Natural killer cell (primary cell): ENCODE results near the gene AXL. TPM values are rescaled to one million over a fixed set of nuclear protein-coding genes. Genes with fewer than 3 reads are reported as not detected.
"Not testable (repeated sequence)": the region's sequence is repeated elsewhere in the genome, so short reads cannot be mapped to it uniquely, and the experiment has no call there.

Experiments
- ATAC-seq, 3 donors: fragments of 150-1000 bp in 2 of 3; fragments of 200-7000 bp in 1 of 3; cut with Tn5 transposase; 1 replicate in 1 of 3; 2 replicates in 2 of 3; pipeline ENCODE4 v1.10.0; 2021; ENCODE audit warnings: mild to moderate bottlenecking in 2 of 3, moderate library complexity in 2 of 3
- DNase-seq, 2 donors: peaks; one replicate each; pipeline versions ENCODE4 v3.0.0 to v3.0.0-alpha.2; 2013 to 2021; ENCODE audit warnings: mixed read lengths in 1 of 2
- H3K27ac ChIP-seq: one replicate; pipeline ENCODE4 v1.5.1; 2013; ENCODE audit warnings: mild to moderate bottlenecking, low read length
- H3K27me3 ChIP-seq: one replicate; pipeline ENCODE4 v1.6.1; 2013; ENCODE audit warnings: low read length; ENCODE audit not compliant: control insufficient read depth, insufficient read depth
- H3K36me3 ChIP-seq: one replicate; pipeline ENCODE4 v1.6.1; 2013; ENCODE audit warnings: low read length; ENCODE audit not compliant: control insufficient read depth, insufficient read depth
- H3K4me1 ChIP-seq: one replicate; pipeline ENCODE4 v1.6.1; 2013; ENCODE audit warnings: low read length; ENCODE audit not compliant: control insufficient read depth, insufficient read depth
- H3K4me3 ChIP-seq: one replicate; pipeline ENCODE4 v1.5.1; 2013; ENCODE audit warnings: low read length
- H3K9me3 ChIP-seq: one replicate; pipeline ENCODE4 v1.6.1; 2013; ENCODE audit warnings: low read length; ENCODE audit not compliant: control insufficient read depth, insufficient read depth
- H3K27ac Mint-ChIP-seq, 2 donors: one replicate each; pipeline ENCODE4 v1.8.0; 2022; ENCODE audit warnings: mild to moderate bottlenecking in 2 of 2, mixed read lengths in 2 of 2, moderate library complexity in 1 of 2
- H3K27me3 Mint-ChIP-seq, 2 donors: one replicate each; pipeline ENCODE4 v1.8.0; 2022; ENCODE audit warnings: low read depth in 2 of 2, mixed read lengths in 2 of 2
- H3K36me3 Mint-ChIP-seq: one replicate; pipeline ENCODE4 v1.8.0; 2022; ENCODE audit warnings: mixed read lengths
- H3K4me1 Mint-ChIP-seq, 2 donors: one replicate each; pipeline ENCODE4 v1.8.0; 2022; ENCODE audit warnings: mixed read lengths in 2 of 2
- H3K4me3 Mint-ChIP-seq: one replicate; pipeline ENCODE4 v1.8.0; 2022; ENCODE audit warnings: mild to moderate bottlenecking, moderate library complexity, mixed read lengths
- H3K9me3 Mint-ChIP-seq, 2 donors: one replicate each; pipeline ENCODE4 v1.8.0; 2022; ENCODE audit warnings: mixed read lengths in 2 of 2
- WGBS: methylation state at CpG from one replicate; pipeline ENCODE4 v1.1.7; 2013; ENCODE audit warnings: missing lambda C conversion rate; ENCODE audit not compliant: insufficient coverage; 5-methylcytosine and 5-hydroxymethylcytosine counted together
- intact Hi-C: fragments of 100-400 bp; cut with micrococcal nuclease; formaldehyde crosslinking; loops from one replicate; pipeline ENCODE4 v1.14.2; 2022
- total RNA-seq, 4 donors: library from RNA; stranded (reverse); fragments of 120-200 nt in 1 of 4; gene quantifications; one replicate each; pipeline versions ENCODE4 v1.2.3 to v1.2.4, GENCODE V29; 2013 to 2022
- TF ChIP-seq, protein P1 (sequence below): fragments of 200-600 bp; IDR thresholded peaks from one replicate; pipeline ENCODE4 v1.8.0; 2022; ENCODE audit warnings: antibody characterized with exemption

Gene AXL
- total RNA-seq, 3 donors from 2014 or later (not counting 1 experiment from before 2014, with no cell fraction given) = 0.16 to 0.70 TPM; not detected in 1

DNA sequence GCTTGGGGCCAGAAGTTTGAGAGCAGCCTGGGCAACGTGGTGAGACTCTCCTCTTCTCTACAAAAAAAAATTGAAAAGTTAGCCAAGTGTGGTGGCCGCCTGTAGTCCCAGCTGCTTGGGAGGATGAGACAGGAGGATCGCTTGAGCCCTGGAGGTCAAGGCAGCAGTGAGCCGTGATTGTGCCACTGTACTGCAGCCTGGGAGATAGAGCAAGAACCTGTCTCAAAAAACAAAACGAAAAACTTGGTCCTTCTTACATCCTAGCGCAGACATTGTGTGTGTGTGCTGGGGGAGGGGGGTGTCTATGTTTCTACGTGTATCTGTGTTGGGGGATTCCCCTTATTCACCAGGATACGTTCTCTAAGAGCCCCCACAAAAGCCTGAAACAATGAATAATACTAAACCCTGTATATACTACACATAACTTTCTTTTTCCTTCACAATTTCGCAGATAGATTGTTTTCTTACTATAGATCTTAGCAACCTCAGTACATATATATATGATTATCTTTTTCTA, 7.9 kb downstream of the AXL start:
- peak overlapping the region; percentile 40 for H3K4me3 Mint-ChIP-seq
- no peak overlapping the region for H3K27ac Mint-ChIP-seq
- H3K27ac ChIP-seq = no peak overlapping the region
- no peaks in the 10 kb centered on the region for H3K9me3 Mint-ChIP-seq
- intact Hi-C loops = no loop called here
- no peaks in the 10 kb centered on the region for H3K9me3 ChIP-seq
- WGBS = 58% methylated on average over 5 of the region's 9 CpGs
- peaks cover 11% of the 10 kb centered on the region for H3K27me3 ChIP-seq
- H3K4me3 ChIP-seq = no peak overlapping the region
- H3K36me3 Mint-ChIP-seq = no peaks in the 10 kb centered on the region
- H3K27me3 Mint-ChIP-seq = peaks cover 6 to 24% of the 10 kb centered on the region in 2 donors
- TF ChIP-seq, protein P1, sequence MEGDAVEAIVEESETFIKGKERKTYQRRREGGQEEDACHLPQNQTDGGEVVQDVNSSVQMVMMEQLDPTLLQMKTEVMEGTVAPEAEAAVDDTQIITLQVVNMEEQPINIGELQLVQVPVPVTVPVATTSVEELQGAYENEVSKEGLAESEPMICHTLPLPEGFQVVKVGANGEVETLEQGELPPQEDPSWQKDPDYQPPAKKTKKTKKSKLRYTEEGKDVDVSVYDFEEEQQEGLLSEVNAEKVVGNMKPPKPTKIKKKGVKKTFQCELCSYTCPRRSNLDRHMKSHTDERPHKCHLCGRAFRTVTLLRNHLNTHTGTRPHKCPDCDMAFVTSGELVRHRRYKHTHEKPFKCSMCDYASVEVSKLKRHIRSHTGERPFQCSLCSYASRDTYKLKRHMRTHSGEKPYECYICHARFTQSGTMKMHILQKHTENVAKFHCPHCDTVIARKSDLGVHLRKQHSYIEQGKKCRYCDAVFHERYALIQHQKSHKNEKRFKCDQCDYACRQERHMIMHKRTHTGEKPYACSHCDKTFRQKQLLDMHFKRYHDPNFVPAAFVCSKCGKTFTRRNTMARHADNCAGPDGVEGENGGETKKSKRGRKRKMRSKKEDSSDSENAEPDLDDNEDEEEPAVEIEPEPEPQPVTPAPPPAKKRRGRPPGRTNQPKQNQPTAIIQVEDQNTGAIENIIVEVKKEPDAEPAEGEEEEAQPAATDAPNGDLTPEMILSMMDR = no peak
- peaks cover 5 to 6% of the 10 kb centered on the region in 2 donors for H3K4me1 Mint-ChIP-seq
- H3K36me3 ChIP-seq = no peaks in the 10 kb centered on the region
- no peak for ATAC-seq
- peaks cover 12% of the 10 kb centered on the region for H3K4me1 ChIP-seq
- peak in 1 of 2 donors; percentile 40 for DNase-seq

DNA sequence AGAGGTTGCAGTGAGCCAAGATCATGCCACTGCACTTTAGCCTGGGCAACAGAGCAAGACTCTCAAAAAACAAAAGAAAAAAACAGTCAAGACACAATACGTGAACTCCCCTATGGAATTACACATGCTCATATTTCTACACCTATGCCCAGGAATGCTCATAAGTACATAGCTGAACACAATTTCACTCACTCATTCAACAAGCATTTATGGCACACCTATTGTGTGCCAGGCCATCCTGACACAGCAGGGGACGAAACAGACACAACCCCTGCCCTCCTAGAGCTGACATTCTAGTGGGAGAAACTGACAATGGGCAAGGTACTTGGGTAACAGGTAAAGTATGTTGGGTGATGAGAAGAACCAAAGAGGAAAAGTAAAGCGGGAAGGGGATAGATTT, 9.5 kb downstream of the AXL start:
- DNase-seq (no peak), ATAC-seq (no peak)
- intact Hi-C loops = no loop called here
- TF ChIP-seq, protein P1 = no peak
- peaks cover 6 to 15% of the 10 kb centered on the region in 2 donors for H3K27me3 Mint-ChIP-seq
- H3K36me3 ChIP-seq = no peaks in the 10 kb centered on the region
- 95% methylated on average over 2 of the region's 3 CpGs for WGBS
- H3K4me1 Mint-ChIP-seq = peaks cover 5 to 6% of the 10 kb centered on the region in 2 donors
- peaks cover 12% of the 10 kb centered on the region for H3K4me1 ChIP-seq
- H3K4me3 Mint-ChIP-seq = no peak overlapping the region
- H3K27ac Mint-ChIP-seq = no peak overlapping the region
- no peak overlapping the region for H3K4me3 ChIP-seq
- H3K27me3 ChIP-seq = peaks cover 11% of the 10 kb centered on the region
- H3K27ac ChIP-seq = no peak overlapping the region
- H3K9me3 Mint-ChIP-seq = no peaks in the 10 kb centered on the region
- no peaks in the 10 kb centered on the region for H3K9me3 ChIP-seq
- no peaks in the 10 kb centered on the region for H3K36me3 Mint-ChIP-seq

DNA sequence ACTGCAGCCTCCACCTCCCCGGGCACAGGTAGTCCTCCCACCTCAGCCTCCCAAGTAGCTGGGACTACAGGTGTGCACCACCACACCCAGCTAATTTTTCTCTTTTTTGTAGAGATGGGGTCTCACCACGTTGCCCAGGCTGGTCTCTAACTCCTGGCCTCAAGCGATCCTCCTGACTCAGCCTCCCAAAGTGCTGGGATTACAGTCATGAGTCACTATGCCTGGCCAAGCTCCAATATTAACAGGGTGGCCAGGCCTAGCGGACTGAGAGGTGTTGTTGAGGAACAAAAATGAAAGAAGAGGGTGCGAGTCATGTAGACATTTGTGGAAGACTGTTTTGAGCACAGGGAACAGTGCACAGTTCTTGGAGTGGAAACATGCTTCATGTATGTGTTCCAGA, 10.3 kb downstream of the AXL start:
- H3K9me3 Mint-ChIP-seq, H3K4me3 Mint-ChIP-seq, H3K27ac Mint-ChIP-seq, ATAC-seq, H3K27ac ChIP-seq, intact Hi-C loops, H3K4me1 Mint-ChIP-seq, DNase-seq, H3K4me3 ChIP-seq, H3K9me3 ChIP-seq, H3K36me3 ChIP-seq, H3K27me3 Mint-ChIP-seq, H3K36me3 Mint-ChIP-seq: not testable (repeated sequence)
- H3K4me1 ChIP-seq = peaks cover 12% of the 10 kb centered on the region
- H3K27me3 ChIP-seq = peaks cover 11% of the 10 kb centered on the region
- 94% methylated on average over 5 of the region's 5 CpGs for WGBS

DNA sequence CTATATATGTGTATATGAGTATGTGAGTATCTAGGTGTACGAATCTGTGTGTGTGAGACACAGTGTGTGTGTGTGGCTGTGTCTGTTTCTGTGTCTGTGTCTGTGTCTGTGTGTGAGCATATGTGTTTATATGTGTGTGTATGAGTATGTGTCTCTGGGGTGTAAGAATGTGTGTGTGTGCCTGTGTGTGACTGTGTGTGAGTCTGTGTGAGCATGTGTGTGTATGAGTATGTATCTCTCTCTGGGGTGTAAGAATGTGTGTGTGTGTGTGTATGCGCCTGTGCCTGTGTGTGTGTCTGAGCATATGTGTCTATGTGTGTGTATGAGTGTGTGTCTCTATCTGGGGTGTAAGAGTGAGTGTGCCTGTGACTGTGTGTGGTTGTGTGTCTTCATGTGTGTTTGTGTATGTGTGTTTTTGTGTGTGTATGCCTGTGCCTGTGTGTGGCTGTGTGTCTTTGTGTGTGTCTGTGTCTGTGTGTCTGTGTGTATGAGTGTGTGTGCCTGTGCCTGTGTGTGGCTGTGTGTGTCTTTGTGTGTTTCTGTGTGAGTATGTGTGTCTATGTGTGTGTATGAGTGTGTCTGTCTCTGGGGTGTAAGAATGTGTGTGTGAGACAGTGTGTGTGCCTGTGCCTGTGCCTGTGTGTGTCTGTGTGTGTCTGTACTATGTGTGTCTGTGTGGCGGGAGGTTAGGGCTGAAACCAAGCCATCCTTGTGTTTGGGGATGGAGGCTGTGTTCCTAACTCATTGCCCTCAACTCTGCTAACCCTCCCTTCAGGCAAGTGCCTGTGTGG, 11.2 kb downstream of the AXL start:
- Histone ChIP-seq H3K4me3 (no peak overlapping the region), H3K27ac (no peak overlapping the region), H3K9me3 (no peaks in the 10 kb centered on the region), H3K27me3 (peaks cover 11% of the 10 kb centered on the region), H3K36me3 (no peaks in the 10 kb centered on the region), H3K4me1 (peaks cover 12% of the 10 kb centered on the region)
- intact Hi-C loops = no loop called here
- Mint-ChIP-seq H3K4me1 (peaks cover 5 to 6% of the 10 kb centered on the region in 2 donors), H3K27ac (no peak overlapping the region), H3K36me3 (no peaks in the 10 kb centered on the region), H3K4me3 (no peak overlapping the region), H3K9me3 (no peaks in the 10 kb centered on the region), H3K27me3 (peaks cover 5 to 7% of the 10 kb centered on the region in 2 donors)
- WGBS = 88% methylated on average over 3 of the region's 3 CpGs
- no peak for DNase-seq
- TF ChIP-seq, protein P1 = no peak
- ATAC-seq = peak in 1 of 3 donors; percentile 40
